Mucosa of gallbladder (tissue), 1 donor: ENCODE measurements around the gene USP2. TPM values are rescaled to one million over a fixed set of nuclear protein-coding genes. Genes with fewer than 3 reads are reported as not detected.
A peak's percentile ranks its signal among the peaks of the same experiment; 100 is the strongest.

ENCODE experiments used
- DNase-seq: peaks from one replicate; pipeline ENCODE4 v3.0.0-alpha.2; 2020; ENCODE audit warnings: low spot score
- total RNA-seq: library from RNA; stranded (reverse); gene quantifications from one replicate; pipeline ENCODE4 v1.2.1, GENCODE V29; 2021
- donor health status: DM: no; HTN: no; CAD: no.

The USP2 gene
- total RNA-seq, 1 donor from 2014 or later, result 7.3 TPM

DNA sequence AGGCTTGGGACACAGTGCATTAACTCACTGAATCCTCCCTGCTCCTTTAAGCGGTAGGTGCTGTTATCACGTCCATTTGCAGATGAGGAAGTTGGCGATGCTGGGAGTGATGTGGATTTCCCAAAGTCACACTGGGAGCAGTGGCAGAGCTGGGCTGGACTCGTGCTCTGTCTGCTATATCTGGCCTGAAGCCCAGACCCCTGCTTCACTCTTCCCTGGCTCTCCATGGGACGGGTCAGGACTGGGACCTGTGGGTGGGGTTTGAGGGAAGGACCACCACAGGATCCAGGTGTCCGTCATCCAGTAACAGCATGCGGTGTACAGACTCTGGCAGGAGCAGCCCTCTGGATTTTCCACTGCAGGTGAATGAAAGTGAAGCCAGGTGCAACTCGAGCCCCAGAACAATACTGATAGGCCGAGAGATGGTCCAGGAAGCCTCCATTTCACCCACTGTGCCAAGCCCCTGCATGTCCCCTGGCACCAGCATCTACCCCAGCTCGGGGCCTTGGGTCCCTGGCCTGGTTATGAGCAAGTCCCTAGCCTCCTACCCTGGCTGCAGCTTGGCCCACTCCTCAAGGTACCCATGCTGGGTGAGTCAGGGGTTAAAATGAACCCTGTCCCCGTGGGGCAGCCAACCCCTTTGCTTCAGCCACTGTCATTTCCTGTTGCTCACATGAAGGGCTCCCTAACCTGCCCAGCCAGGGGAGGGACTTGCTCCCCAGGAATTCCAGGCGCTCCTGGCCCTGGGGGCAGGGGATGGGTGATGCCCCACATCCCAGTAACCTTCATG, 4.2 kb downstream of the USP2 start:
- no peak for DNase-seq

DNA sequence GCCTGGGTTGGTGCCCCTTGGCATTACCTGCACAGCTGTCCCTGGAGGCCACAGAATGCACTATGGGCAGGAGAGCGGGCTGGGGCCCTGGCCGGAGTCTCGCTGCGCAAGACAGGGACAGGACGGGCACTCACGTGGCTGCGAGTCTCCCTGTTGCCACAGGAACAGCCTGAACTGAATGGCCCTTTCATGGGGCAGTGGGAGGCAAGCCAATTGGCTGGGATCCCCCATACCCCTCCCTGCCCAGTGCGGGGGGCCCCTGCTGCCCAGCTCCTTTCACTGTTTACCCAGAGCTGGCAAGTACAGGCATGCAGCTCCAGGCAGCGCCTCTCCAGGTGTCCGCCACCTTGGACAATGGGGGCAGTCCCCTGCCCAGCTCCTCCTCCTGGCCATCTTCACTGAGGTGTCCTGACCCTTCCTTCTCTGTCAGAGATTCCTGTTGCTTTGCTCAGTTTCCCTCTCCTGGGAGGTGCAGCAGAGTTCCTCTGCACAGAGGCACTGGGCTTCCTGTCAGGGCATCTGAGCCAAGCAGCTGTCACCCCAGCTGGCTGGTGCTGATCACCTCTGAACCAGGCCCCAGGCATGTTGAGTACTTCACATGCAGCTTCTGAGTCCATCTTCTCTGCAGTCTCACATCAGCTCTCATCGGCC, 5.2 kb downstream of the USP2 start:
- peak; percentile 78 for DNase-seq

DNA sequence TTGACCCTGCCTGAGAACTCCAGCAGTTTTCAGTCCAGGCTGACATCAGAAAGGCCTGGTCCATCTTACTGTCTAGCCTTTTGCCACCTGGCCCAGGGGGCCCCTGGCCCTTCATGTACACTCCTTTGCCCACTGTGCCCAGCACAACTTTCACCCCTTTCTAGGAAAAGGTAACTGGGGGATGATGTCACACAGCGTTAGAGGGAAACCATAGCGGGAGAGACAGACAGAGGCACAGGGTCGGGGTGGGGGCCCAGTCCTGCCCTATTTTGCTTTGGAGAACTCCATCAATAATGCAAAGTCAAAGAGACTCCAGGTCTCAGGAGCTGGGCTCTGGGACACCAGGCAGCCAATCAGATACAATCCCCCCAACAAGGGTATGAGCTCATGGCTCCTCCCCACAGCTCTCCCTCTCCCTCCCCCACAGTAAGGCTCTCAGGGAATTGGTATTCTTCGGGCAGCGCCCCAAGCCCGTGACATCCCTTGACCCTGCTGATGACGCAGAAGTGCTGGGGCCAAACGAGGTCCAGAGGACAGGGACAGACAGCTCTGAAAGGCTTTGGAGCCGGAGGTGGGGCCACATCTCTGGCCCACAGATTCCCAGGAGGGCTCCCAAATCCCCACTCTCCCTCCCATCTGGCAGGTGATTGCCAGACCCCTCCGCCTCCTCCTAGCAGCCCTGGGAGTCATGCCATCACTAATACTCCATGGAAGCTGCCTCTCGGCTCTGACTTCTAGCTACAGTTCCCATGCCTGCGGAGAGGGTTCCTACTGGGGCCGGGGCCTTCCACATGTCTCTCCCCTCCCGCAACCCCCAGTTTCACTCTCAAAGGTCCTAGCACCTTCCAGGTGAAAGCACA, 5.9 kb downstream of the USP2 start:
- peak; percentile 81 for DNase-seq

DNA sequence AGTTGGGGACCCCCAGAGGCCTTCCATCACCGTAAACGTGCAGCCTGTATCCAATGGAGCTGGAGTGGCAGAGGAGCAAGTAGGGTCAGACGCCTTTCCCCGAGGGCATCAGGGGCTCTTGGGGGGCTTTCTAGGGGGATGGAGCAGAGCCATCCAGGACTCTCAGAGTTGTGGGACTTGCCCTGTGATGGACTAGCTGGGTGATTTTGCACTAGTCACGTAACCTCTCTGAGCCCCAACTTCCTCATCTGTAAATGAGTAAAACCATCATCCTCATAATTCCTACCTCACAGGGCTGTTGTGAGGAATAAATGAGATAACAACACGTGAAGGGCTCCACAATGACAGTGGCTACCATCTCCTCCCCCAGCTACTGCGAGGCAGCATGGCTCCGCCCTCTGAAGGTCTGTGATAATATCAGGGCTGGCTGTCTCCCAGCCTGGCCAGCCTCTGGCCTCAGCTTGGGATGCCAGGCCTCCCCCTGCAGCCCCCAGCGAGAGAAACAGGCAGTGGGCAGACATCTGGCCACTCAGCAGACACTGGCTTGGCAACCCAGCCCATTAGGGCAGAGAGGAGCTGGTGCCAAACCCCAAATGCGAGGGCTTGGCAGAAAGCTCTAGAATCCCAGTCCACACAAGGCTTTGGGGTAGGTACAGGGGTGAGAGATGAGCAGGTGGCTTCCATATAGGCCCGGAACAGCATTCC, 6.7 kb downstream of the USP2 start:
- no peak for DNase-seq

DNA sequence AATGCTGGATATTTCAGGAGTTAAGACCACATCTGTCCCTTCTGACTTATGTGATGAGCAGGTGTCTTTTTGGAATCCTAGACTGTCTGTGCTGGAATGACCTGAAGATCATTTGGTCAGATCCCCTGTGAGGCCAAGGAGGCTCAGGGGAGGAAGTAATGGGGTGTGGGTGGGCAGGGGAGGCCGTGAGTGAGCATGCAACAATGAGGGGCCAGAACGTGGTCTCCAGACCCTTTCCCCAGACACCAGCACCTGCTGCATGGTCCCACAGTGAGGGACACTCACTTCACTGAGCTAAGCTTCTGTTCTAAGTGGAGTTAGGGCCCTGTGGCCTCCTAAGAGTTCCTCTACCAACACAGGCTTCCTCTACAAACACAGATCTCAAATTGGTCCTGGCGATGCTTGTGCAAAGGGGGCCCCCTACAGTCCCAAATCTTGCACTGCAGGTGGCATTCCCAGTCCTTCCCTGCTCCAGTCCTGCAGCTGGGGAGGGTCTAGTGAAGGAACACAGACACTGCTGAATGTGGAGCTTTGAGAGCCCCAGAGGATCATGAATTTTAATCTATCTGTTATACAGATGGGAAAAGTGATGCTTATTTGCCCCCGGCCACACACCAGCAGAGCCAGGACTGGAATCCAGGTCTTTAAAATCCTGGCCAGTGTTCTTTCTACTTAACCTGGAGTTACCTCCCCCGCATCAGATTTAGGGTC, 7.4 kb downstream of the USP2 start:
- peak; percentile 77 for DNase-seq

DNA sequence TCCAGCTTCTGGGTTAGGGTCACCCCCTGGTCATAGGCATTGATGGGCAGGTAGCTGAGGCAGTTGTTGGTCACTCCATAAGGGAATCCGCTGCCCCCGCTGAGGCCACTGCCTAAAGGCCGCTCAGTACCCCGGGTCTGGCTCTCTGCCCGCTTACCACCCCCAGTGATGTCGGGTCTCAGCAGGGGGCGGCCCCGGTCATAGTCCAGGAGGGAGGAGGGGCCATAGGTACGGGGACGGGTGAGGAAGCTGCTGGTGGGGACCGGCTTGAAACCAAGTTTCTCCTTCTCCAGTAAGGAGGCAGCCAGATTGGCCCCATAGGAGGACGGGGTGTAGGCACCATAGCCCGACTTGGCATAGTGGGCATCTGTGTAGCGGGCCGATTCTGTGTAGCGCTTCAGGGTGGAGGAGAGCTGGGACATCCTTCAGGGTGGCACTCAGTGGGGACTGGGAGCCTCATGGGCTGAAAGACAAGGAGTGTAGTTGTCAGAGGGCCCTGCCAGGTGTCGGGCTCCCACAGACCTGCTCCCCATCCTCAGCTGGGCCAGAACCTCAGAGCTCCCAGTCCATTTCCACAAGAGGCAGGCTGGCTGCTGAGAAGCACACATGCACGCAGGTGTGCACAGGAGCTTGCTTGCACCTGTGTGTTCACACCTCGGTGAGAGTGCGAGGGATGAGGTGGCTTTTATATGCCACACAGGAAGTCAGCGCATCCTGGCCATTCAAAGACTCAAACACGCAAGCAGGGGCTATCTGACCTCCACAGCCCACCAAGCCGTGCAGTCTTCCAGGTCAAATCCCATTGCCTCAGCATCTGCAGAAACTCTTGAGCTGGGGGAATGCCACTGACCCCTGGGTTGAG, 8.2 kb downstream of the USP2 start:
- DNase-seq, result no peak

DNA sequence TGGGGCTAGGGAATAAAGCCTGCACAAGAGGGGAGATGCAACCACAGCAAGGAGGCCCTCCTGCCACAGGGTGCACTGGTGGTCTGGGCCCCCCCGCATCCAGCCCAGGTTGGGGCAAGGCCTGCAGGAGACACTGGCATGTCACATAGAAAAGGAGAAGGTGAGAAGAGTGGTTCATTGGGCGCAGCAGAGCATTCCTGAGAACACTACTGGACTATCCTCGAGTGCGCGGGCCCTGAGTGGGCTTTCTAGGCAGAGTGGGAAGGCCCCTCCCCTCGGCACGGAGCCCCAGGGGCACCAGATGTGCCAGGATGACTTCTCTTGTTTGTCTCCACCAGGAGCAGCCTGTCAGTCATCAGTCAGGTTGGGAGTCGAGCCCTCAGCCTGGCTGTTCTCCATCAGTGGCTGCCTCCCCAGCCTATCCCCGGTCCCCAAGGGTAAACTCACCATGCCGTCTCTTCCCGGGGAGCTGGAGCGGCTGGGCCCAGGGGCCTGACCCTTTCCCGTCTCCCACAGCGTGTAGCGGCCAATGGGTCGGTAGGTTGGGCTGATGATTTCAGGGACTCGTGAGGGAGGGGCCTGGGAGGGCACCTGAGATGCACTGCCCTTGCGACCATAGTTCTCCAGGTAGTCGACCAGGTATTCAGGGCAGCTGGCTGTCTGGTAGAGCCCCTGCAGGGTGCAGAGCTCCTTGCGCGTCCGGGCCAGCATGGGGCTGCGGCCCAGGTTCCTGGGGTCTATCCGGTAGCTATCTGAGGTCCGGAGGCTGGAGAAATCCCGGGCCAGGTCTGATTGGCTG, 9.0 kb downstream of the USP2 start:
- DNase-seq, result no peak

DNA sequence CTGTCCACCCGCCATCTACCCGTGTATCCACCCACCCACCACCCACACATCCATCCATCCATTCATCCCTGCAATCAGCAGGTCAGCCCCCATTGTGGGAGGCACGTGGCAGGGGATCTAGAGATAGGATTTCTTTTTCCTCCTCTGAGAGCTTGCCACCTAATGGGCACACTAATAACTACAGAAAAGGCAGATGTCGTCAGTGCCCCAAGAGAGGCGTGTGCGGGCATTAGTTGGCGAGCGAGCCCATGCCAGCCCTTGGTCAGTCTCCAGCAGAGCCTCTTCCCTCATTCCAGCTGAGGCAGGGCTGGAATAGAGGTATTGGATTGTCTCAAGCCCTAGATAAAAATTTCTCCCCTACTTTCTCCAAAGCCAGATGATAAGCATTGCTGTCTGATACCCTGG, 9.7 kb downstream of the USP2 start:
- no peak for DNase-seq

DNA sequence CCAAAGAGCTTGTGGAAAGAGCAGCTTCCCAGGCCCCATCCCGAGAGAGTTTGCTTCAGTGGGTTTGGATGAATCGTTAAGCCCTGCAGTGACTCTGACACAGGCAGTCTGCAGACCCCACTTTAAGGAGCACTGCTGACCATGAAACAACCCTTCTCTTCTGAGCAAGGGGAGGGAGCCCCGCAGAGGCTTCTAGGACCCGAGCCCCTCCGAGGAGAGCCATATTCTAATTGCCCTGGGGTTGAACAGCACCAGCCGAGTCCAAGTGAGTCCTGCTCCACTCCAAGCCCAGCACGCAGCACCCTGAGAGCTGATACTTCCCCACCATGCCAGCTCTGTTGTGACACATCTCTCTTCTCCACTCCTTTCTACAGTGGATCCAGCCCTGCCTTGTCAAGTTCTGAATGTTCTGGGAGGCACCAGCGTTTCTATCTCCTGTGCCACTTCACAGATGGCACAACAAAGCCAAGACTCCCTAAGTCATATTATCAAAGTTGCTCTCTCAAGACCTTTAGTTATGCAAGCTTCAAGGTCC, 10.4 kb downstream of the USP2 start:
- DNase-seq, result no peak

DNA sequence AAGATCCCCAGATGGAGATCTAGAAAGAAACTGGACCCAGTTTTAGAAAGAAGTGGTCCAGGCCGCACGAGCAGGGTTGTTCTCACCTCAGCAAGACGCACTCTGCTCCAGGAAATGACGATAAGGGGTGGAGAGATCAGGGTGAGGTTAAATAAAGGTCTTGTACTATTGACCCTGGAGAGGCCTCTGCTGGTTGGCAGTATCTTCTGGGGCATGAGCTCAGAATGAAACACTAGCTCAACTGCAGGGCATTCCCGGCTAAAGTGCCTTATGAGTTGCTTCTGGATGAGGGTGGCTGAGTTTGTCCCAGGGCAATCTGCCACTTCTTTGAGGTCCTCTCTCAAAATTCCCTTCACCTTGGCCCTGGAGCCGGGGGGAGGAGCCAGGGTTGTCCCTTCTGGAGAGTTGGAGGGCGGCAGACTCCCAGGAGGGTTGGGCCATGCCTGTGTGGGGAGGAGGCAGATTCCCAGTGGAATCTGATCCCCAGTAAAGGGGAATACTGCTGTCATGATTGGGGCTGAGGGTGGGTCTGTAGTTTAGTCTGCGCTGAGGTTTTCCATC, 10.9 kb downstream of the USP2 start:
- no peak for DNase-seq

DNA sequence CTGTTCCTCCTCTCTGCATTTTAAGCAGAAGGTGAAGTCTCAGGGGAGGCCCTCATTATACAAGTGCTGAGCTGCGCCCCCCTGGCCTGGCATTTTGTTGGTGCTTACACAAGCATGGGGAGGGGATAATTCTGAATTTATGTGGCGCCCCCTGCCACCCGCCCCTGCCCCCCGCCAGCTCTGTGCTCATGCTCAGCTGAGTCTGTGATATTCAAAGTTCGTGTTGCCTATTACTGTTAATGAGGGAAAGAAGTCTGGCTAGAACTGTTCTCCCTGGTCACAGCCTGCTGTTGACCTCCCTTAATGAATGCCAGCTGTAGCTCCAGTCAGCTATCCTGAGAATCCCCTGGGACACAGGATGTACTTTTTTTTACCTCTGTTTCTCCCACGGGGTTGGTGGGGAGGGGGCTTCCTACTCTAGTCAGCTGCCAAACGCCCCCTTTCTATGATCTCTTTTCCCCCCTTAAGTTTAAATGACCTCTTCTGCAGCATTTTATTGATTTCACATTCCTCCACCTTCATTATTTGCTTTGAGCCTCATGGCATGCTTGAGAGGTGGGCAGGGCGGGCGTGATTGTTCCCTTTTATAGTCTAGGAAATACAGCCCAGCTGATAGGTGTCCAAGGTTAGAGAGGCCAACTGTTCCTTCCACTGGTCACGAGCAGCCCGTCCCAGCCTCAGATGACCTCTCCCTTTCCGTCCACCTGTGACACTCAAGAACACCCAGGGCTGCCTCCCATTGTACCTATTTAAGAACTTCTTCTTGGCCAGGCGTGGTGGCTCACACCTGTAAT, 12.2 kb downstream of the USP2 start:
- peak; percentile 74 for DNase-seq

DNA sequence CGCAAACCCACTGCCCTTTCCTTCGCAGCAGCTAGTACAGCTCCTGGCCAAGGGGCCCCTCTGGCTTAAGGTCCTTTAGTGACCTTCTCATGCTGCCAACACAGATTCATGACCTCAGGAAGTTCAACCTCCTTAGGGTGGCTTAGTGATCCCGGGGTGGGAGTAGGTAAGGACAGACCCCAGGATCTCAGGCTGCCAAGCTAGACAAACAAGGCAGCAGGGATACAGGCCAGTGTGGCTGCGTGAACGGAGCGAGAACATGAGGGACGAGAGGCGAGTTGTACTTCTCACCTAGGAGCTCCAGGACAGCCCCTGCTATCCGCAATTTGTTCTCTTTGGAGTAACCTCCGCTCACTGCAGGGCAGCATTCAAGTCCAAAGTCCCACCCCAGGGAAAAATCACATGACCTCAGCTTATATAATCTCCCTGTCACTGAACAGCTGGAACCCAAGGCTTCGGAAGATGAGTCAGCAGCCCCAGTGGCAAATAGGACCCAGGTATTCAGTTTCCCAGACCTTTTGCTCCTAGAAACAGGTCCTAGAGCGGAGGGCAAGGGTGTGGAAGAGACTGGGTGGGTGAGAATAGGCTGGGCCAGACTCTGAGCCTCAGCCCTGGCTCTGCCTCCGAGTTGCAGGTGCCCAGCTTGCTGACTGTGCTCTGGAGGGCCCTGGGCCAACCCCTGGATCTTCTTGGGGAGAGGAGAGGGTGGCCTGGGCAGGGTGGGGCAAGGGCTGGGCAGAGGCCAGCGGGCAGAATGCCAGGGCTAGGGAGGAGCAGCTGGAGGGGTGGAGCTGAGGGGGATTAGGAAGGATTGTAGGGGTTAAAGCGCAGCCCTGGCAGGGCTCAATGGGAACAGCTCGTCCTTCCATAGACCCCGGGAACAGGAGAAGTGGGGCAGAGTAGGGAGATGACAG, 13.1 kb downstream of the USP2 start:
- DNase-seq, result peak; percentile 84

DNA sequence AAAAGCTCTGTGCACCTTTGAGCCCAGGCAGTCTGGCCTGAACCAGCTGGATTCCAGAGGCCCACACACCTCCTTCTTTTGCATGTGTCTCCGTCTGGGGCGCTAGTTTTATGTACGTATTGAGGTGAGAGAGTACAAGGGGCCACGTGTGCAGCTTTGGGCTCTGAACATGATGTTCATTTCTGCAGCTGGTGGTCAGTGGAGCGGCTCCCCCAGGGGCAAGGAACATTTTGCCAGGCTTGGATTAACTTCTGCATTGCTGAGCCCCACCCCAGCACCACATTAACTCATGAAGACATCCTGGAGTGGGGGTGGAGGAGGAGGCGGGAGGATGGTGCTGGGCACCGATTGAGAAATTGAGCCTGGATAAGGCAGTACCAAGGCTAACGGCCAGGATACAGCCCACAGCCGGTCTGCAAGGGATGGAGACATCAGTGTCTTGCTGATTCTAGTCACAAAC, 13.8 kb downstream of the USP2 start:
- DNase-seq, result no peak

DNA sequence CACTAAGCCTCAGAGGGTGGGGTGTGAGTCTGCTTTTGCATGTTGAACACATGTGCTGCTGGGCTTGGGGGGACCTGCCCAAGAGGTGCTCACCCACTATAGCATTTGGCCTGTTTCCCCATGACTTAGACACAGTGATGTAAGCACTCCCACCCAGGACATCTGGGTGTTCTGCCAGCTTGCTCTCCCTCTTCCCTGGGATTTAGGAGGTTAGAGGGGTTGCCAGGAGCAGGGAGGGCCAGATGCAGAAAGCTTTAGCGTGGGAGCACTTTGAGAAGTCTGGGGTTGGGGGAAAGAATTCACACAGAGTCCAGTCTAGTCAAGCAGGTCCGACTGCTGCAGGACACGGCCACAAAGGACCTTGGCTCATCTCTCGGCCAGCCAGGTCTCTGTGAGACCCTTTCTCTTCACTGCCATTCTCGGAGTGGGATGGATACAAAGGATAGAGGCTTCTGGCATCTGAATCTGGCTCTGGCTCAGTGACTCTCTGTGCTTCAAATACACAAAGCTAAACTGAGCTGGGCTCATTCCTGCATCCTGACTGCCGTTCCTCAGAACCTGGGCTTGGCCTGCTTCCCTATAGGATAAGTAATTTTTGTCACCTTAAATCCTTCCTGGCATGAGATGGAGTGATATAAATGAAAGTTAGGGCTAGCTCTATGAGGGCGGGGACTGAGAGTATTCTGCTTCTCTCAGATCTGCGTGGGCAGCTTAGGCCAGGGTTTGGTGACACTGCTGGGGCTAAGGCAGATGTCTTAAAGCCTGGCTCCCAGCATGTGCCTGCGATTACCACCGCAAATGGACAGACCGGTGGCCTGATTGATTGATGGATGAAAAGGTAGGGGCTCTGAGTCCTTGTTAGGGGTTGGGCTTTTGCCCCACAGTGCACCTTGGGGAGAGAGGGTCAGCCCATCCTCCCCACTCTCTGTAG, 14.5 kb downstream of the USP2 start:
- no peak for DNase-seq

DNA sequence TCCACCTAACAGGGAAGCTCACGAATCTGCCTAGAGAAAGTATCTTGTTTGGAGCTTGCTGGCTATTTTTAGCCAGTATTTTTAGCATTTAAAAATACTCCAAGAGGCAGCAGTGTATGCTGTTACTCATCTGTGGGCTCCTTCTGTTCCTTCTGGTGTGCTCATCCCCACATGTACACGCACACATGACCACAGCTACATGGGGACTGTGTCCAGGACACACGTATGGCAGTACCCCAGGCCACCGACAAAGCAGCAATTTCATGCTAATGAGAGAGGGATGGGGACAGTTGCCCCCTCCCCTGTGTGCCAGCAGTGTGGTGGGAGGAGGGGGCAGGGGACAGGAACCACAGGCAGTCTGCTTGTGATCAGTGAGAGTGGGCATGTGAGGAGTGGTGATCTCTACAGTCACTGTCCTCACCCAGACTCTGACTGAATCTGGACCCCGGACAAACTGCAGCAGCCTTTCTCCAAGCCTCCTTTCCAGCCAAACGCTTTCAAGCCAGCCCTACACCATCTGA, 16.4 kb downstream of the USP2 start:
- DNase-seq, result no peak
